ENCODE data around the gene XPO1.
"Not testable (repeated sequence)": the region's sequence is repeated elsewhere in the genome, so short reads cannot be mapped to it uniquely, and the experiment has no call there.

The XPO1 gene

GRCh38 chr2:61535449-61535848 lies 2.7 kb downstream of the XPO1 start:
- DNase-seq: no peak

- no peak for DNase-seq
Observed at GRCh38 chr2:61534926-61535325, 3.2 kb downstream of the XPO1 start.

- DNase-seq: no peak
Observed at GRCh38 chr2:61530749-61531148, 7.4 kb downstream of the XPO1 start.

GRCh38 chr2:61529944-61530735 lies 8.0 kb downstream of the XPO1 start:
- DNase-seq: no peak

GRCh38 chr2:61520261-61520660 lies 17.9 kb downstream of the XPO1 start:
- no peak for DNase-seq

- no peak for DNase-seq
Observed at GRCh38 chr2:61512768-61513398, 25.3 kb downstream of the XPO1 start.

GRCh38 chr2:61510674-61511671 lies 27.2 kb downstream of the XPO1 start:
- no peak for DNase-seq

- DNase-seq: no peak
Observed at GRCh38 chr2:61504949-61505348, 33.2 kb downstream of the XPO1 start.

GRCh38 chr2:61499060-61499459 lies 39.1 kb downstream of the XPO1 start:
- DNase-seq: no peak

GRCh38 chr2:61493523-61493942 lies 44.6 kb downstream of the XPO1 start:
- DNase-seq: no peak

- no peak for DNase-seq
Observed at GRCh38 chr2:61492476-61492875, 45.7 kb downstream of the XPO1 start.

- no peak for DNase-seq
Observed at GRCh38 chr2:61485281-61485680, 52.9 kb downstream of the XPO1 start.

- DNase-seq: no peak
Observed at GRCh38 chr2:61478086-61478485, 60.1 kb downstream of the XPO1 start.

- DNase-seq: not testable (repeated sequence)
Observed at GRCh38 chr2:61476929-61477589, 61.1 kb downstream of the XPO1 start.

GRCh38 chr2:61471905-61472805 lies 66.0 kb downstream of the XPO1 start:
- DNase-seq: peak; percentile 57

- peak; percentile 98 for DNase-seq
Observed at GRCh38 chr2:61470965-61471904, 66.9 kb downstream of the XPO1 start, which contains the start of gene USP34. TSS of gene USP34 (minus strand) at chr2:61471087. CDS start at chr2:61470692, 395 bp downstream.

- DNase-seq: peak; percentile 77
Observed at GRCh38 chr2:61470122-61470951, 67.8 kb downstream of the XPO1 start.

- peak; percentile 27 for DNase-seq
Observed at GRCh38 chr2:61469424-61470121, 68.6 kb downstream of the XPO1 start.

GRCh38 chr2:61468231-61468630 lies 69.9 kb downstream of the XPO1 start:
- not testable (repeated sequence) for DNase-seq

Data from NCI-H510A treated with DMSO at 0.1 percent for 48 hours (cell line).